ENCODE data around the gene ZBTB1.

ZBTB1 gene

GRCh38 chr14:64572386-64573104, 68.0 kb downstream of the ZBTB1 start:
- DNase-seq (ENCODE audit: low spot score), result no peak

GRCh38 chr14:64573109-64573508, 68.5 kb downstream of the ZBTB1 start:
- DNase-seq (ENCODE audit: low spot score), result peak; percentile 97
